ENCODE results near the gene CD151.

Gene CD151

DNA sequence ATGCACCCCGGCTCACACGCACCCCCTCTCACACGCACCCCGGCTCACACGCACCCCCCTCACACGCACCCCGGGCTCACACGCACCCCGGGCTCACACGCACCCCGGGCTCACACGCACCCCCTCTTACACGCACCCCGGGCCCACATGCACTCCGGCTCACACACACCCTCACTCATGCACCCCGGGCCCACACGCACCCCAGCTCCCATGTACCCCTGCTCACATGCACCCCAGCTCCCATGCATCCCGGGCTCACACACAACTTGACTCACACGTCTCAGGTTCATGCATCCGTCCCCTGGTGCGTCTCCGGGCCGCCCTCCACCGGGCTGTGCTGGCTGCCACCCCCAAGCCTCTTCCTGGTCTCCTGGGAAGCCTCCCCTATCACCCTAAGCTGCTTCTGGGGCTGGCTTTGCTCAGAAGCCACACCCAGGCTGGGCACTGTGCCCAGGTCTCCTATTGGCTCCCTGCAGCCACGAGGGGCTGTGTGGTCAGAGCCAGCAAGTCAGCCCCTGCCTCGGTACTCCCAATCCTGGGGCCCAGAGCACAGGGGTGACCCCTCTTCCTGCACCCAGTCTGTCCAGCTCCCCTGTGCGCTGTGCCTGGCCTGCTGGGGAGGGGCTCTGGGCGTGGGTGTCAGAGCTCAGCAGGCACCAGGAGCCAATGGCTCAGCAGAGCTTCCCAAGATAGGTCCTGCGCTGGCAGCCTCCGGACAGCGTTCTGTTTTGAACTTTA, 26.8 kb downstream of the CD151 start:
- DNase-seq = peak; percentile 80

DNA sequence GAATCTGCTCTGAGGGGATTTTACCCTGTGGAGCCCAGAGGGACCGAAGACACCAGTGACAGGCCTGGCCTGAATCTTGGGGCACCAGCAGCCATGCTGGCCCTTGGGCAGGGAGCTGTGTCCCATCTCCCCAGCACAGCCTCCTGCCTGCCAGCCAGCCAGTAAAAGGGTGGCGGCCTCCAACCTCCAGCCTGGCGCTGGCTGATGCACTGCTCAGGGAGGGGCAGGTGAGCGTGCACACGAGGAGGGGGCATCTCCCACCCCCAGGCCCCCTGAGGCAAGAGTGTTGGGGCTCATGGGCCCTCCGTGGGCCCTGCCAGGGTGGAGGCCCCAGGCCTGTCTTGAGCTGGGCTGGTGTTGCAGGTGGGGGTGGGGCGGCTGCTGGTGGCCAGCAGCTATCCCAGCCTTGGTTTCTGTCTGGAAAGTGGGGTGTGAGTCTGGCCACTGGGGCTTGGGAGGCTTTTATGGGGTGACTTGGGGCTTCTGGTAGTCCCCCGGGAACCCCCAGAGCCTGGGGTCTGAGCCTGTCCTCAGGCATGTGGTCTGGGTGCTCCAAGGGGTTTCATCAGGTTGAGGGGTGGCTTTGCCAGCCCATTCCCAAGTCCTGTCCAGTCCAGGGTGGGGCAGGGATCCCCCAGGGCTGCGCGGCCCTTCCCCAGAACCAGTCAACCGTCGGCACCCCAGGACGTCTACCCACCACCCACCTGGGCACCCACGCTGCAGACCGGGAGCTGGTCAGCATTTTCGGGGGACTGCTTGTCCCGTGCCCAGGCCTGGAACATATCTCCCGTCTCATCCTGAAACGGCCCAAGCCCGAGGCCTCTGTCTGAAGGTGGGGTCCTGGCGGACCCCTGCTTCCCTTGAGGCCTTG, 27.7 kb downstream of the CD151 start:
- no peak for DNase-seq

DNA sequence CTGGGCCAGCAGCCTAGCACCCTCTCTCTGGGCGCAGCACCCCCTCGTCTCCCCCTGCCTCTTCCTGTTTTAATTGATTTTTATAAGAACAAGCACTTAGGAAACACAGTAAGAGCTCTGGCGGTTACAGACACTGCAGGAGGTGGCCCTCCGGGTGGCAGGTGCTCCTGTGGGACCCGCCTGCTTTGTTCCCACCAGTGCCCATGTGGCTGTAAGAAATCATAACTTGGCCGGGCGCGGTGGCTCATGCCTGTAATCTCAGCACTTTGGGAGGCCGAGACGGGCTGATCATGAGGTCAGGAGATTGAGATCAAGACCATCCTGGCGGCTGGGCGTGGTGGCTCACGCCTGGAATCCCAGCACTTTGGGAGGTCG, 28.3 kb downstream of the CD151 start:
- DNase-seq = no peak

DNA sequence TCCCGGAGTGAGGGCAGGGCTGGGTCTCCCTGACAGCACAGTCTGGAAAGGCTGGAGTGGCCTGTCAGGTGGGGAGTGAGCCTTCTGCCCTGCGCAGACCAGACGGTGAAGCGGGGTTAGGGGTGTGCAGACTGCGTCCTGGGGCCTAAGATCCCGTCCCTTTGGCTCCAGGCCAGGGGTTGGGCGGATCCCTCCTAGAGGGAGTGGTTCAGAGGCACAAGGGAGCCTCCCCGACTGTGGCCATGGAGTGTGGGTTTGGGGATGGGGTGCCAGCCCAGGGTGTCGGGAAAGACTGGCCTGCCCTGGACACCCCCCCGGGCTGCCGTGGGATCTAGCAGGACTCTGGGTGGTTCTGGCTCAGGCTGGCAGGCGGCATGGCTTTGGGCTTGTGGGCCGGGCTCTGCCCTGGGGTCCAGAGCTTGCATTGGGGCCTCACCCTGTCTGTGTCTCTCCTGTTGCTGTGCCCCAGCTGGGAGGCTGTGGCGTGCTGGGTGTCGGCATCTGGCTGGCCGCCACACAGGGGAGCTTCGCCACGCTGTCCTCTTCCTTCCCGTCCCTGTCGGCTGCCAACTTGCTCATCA, 29.4 kb downstream of the CD151 start:
- peak; percentile 57 for DNase-seq

DNA sequence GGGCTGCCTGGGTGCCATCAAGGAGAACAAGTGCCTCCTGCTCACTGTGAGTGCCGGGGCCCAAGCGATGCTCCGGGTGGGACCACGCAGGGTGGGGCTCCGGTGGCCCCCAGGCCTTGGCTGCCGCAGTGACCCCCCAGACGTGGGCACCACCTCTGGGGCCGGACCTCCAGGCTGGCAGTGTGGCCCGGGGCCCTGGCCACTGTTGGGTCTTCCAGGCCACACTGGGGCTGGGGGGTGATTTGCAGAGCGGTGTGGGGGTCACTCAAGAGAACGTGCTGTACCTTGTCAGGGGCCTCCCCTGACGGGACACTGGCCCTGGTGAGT, 29.9 kb downstream of the CD151 start:
- DNase-seq = no peak

DNA sequence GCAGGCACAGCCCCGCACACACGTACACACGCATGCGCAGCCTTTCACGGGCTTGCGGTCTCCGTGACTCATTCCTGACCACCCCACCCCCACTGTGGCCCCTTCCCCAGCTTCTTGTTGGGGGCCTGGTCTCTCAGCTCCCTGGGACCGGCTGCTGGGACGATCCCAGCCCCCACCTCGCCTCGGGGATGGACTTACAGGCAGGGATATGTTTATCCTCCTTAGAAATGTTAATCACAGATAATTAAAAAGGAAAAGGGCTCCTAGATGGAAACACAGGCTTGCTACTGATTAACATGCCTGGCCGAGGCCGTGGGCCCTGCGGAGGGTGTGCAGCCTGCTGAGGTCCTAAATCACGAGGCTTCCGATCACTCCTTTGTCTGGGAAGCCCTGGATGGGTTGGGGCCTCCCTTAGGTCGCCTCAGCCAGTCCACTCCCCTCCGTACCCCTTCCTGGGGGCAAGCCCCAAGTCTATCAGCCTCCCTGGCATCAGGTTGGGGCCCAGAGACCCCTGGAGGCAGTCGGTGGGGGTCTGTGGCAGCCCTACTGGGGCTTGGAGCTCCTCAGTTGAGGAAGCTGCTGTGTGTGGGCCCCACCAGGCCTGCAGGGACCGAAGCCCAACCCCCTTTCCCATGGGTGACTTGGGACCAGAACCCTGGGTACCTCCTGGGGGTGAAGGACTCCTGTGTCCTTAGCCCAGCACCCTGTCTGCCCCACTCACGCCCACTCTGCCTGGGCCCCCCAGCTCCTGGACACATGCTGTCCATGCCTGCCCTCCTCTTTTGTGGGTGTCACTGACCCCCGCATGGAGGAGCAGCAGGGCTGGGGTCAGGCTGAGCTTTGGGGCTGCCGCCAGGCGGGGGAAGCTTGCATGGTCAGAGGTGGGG, 30.5 kb downstream of the CD151 start:
- no peak for DNase-seq

DNA sequence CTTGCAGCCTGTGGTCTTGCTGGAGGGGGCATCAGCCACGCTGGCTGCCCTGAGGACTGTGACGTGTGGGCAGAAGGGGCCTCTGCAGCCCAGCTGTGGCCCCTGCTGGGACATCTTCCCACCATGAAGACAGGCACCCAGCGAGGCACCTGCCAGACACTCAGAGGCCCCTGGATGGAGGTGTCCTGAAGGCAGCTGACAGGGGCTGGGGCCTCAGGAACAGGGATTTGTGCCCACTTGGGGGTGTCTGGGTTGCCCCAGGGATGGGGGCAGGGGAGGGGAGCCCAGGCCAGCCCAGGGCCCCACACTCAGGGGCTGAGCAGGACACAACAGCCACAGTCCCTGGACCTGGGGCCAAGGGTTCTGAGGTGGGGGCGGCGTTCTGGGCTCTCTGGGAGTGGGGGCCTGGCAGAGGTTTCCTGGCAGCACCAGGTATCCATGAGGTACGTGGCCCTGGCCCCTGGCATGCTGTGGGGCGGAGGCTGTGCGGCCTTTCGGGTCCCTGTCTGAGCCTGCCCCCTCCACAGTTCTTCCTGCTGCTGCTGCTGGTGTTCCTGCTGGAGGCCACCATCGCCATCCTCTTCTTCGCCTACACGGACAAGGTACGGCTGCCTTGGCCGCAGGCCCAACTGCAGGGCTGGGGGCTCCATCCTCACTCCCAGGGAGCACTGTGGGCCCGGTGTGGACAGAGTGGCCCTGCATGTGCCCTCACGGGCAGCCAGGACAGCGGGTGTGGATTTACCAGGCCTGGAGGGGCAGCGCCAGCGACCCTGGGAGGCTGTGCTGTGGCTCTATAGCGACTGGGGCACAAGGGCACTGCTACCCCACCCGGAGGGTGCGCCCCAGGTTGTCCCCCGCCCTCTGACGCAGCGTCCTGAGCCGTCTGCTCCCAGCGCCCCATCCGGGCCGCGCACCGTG, 31.4 kb downstream of the CD151 start:
- no peak for DNase-seq

DNA sequence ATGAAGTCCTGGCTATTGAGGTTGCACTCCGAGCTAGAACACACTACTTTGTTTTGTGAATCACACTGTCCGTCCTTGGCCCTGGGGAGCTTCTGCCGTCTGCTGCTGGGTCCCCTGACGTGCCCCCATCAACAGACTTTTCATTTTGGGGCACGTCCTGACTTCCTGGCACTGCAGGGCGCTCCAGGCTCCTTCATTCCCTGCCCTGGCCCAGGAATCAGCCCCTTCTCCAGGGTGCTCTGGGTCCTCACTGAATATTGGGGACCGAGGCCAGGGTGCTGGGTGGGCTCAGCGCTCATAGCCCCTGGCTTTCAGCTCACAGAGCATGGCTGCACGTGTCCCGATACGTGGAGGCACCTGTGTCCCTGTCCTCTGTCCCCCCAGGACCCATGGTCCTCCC, 32.1 kb downstream of the CD151 start:
- no peak for DNase-seq

DNA sequence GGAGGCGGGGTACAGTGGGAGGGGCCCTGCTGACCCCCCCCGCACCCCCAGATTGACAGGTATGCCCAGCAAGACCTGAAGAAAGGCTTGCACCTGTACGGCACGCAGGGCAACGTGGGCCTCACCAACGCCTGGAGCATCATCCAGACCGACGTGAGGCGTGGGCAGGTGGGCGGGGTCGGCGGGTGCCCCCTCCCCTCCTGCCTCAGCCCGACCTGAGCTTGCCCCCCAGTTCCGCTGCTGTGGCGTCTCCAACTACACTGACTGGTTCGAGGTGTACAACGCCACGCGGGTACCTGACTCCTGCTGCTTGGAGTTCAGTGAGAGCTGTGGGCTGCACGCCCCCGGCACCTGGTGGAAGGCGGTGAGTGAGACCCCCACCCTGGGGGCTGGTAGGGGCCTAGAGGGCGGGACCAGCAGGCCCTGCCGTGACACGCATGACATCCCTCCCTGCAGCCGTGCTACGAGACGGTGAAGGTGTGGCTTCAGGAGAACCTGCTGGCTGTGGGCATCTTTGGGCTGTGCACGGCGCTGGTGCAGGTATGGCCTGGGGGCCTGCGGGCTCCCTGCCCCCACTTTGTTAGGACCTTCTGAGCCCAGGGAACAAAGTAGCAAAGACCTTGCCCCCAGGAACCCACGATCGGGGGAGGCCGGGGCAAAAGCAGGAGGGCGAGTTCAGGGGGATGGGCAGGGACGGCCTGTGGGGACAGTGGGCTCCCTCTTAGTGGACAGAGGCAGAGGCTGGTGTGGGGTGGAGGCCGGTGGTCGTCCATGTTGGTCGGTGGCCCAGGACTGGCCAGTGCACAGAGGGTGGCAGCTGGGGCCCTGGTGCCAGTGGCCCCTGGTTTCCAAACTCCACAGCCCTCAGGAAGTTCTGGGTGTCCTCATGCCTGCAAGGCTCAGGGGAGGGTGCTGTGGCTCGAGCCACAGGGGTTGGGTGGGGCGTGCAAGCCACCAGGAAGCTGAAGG, 33.0 kb downstream of the CD151 start:
- DNase-seq = no peak

DNA sequence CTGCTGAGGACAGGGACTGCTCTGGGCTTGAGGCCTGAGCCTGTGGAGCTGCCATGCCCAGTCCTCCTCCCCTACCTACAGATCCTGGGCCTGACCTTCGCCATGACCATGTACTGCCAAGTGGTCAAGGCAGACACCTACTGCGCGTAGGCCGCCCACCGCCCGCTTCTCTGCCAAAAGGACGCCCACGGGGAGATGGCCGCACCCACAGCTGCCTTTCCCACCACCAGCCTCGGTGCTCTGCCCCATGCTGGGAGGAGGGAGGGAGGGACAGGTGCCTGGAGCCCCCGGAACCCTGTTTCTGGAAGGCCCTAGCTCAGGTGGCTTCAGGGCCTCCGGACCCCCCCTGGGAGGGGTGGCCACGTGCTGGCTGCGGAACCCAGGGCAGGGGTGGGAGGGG, 33.7 kb downstream of the CD151 start:
- DNase-seq = no peak

DNA sequence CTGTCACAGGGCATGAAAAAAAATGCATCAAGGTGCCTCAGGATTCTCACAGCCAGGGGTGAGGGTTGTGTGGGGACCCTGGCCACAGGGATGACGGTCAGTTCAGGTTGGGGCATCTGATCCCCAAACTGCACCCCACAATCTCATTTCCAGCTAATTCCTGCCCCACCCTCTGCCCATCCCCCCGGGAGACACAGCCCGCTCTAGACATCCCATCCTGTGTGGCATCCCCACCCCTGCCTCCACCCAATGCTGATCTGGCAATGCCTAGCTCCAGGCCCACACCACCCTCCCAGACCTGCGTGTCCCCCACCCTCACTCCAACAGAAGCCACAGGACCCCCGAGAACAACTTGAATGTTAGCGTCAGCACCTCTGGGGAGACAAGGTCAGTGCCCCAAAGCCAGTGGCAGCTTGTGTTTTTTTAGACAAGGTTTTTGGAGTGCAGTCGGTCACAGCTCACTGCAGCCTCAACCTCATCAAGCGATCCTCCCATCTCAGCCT, 35.2 kb downstream of the CD151 start:
- no peak for DNase-seq

DNA sequence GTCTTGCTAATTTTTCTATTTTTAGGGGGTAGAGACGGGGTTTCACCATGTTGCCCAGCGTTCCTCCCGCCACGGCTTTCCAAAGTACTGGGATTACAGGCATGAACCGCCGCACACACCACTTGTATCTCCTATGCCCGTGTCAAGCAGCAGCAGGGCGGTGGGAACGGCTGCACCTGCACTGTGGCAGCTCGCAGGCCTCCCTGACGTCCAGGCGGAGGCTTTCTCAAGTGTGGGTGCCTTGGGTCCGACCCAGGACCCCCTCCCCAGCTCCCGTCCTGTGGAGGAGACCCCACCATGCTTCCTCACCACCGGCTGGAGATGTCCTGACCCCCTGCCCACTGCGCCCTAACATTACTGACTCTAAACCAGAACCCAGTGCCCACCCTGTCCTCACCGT, 35.6 kb downstream of the CD151 start:
- DNase-seq = no peak

DNA sequence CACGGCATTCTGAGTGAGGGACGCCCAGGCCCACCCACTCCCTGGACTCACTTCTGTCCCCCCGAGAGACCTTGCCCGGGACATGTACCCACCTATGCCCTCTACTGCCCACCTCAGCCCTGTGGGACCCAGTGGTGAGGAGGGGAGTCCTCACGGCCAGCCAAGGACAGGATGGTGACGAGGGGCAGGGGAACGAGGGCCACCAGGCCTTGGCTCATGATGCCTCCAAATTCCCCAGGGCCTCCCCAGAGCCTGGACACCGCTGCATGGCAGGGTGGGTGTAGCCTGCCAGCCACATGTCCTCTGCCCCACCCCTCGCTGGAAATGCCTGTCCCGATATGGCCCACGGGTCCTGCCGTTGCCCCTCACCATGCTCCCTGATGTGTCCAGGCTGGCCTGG, 36.0 kb downstream of the CD151 start:
- no peak for DNase-seq

DNA sequence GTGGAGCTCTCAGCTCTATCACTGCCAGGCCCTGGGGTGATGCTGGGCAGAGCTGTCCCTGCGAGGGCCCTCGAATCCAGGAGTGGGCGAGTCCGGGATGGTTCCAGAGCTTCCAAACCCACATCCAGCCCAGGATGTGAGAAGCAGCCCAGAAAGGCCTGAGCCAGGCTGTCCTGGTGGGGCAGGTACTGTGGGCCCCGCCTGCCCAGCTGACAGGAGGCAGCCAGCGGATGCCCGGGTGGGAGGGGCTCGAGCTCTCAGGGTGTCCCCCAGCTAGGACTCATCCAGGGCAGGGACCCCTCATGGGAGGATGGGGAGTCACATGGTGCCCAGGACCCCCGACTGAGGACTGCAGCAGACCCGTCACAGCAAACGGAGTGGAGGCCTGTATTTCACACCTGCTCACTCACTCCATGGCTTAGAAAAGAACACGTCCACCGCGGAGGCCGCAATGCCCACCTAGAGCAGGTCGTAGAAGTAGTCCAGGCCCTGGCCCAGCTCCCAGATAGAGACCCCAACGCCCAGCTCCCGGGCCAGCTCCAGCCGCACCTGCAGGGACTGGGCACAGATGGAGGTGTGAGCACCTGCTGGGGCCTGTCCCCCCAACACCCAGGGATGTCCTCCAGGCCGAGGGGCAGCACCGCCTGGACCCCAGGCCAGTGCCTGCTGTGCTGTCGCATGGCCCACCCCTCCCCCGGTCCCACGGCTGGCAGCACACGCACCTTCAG, 36.8 kb downstream of the CD151 start:
- DNase-seq = no peak

DNA sequence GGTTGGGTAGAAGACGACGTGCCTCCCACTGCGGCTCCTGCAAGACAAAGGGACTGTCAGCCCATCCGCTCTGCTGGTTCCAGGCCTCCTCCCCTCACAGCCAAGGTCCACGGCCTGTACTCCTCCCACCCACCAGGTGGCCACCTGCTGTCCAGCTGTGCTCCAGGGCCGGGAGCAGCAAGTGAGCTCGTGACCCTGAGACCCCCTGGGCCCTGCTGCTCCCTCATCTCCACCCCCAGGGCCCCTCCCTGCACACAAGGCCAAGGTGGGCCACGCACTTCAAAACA, 37.3 kb downstream of the CD151 start:
- DNase-seq = no peak

DNA sequence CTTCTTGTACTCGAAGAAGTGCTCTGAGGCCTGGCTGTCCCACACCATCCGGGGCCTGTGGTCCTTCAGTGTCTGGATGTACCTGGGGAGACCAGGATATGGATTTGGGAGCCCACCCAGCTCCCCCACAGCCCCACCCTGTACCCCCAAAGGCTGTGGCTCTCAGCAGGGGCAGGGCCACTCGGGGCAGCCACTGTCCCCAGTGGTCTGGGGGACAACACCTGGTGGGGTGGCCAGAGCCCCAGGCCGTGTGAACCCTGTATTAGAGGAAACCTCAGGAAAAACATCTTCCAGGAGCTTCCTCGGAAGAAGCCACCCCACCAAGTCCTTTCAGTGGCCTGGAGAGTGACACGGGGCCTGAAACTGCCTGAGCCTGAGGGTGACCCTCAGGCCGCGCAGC, 37.7 kb downstream of the CD151 start:
- DNase-seq = no peak

DNA sequence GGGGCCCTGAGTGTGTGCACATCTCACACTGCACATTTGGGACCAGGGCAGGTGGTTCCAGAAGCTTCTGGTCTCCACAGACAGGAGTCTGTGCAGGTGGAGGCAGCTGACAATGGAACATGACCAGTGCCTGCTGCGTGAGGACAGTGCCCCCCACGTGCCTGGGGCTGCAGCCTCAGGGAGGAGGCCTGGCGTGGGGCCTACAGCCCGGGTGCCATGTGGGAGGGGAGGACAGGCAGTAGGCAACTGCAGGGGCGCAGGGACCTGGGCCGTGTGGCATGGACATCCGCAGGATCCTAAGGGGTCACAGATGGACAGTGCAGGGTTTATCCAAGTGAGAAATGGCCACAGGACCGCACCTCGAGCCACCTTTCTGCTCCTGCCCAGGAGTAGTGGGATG, 38.7 kb downstream of the CD151 start:
- DNase-seq = no peak

DNA sequence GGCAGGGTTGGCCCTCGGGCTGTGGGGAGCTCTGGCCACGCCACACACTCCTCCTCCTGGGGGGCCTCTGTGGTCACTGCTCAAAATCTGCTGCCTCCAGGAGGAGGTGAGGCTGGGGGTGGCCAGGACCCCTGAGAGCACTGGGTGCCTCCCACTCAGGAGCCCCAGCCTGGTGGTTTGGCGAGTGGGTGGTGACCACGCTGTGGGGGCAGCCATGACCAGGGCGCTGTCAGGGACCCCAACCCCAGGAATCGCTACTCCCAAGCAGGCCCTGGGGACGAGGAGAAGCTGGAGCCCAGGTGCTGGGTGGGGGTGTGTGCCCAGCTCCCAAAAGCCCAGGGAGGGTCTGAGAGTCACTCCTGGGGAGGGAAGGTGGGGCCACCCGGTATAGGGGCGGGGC, 40.0 kb downstream of the CD151 start:
- no peak for DNase-seq

DNA sequence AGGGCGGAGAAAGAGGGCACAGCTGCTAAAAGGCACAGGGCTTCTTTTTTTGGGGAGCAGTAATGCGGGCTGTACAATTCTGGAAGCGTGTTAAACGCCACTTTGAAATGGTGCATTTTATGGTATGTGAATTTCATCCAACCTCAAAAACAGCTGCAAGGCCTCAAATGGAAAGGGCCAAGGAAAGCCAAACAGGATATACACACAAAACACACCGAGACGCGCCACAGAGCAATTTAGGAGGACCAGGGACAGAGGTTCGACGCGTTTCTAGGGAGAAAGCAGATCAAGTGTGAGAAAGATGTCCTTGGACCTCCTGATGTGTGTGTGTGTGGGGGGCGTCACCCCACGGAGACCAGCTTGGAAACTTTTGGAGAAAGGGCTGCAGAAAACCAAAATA, 41.0 kb downstream of the CD151 start:
- DNase-seq = no peak

DNA sequence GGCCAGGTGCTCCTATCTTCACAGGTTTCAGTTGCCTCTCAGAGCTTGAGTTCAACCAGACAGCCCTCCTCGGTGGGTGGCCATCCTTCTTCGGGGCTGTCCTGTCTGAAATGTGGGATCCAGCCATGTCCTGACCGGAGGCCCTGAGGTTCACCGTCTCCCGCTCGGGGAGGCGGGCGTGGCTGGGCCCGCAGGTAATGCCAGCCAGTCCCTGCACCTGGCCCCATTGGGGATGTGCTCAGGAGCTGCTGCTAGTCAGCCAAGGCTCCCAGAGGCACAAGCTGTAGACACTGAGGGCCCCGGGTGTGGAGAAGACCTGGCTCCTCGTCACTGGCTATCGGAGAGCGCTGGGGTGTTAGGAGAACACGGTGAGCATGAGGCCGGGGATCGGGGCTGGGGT, 42.5 kb downstream of the CD151 start:
- no peak for DNase-seq

All from 8988T (cell line).